Brain pericyte (primary cell): Measurements from ENCODE around the gene CLPSL1.
"Not testable (repeated sequence)": the region's sequence is repeated elsewhere in the genome, so short reads cannot be mapped to it uniquely, and the experiment has no call there.

Experiments used
- DNase-seq: peaks from one replicate; pipeline ENCODE4 v3.0.0-alpha.2; 2012; ENCODE audit warnings: low read depth, low spot score

Gene CLPSL1, protein sequence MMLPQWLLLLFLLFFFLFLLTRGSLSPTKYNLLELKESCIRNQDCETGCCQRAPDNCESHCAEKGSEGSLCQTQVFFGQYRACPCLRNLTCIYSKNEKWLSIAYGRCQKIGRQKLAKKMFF

GRCh38 chr6:35780719-35781118 lies at the start of gene CLPSL1:
Gene CLPSL1, plus strand, starts transcription at chr6:35781019. Its CDS starts 92 bp downstream, at chr6:35781111.
- DNase-seq: no peak

- DNase-seq: peak; percentile 89
Observed at GRCh38 chr6:35731414-35731735, 49.4 kb upstream of the CLPSL1 start.

- DNase-seq: peak; percentile 90
Observed at GRCh38 chr6:35731736-35732532, 48.9 kb upstream of the CLPSL1 start.

DNA sequence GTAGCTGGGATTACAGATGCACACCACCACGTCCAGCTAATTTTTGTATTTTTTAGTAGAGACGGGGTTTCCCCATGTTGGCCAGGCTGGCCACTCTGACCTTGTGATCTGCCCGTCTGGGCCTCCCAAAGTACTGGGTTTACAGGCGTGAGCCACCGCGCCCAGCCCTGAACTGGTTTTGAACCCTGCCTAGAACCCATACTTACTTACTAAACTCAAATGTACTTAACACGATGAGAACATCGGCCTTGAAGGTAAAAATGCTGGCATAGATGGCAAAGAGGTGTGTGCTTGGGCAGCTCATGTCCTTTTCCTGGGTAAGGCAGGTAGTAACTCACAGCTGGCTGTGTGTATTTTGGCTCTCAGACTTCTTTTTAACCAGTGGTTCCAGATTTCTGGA lies 47.2 kb upstream of the CLPSL1 start:
- DNase-seq: no peak

DNA sequence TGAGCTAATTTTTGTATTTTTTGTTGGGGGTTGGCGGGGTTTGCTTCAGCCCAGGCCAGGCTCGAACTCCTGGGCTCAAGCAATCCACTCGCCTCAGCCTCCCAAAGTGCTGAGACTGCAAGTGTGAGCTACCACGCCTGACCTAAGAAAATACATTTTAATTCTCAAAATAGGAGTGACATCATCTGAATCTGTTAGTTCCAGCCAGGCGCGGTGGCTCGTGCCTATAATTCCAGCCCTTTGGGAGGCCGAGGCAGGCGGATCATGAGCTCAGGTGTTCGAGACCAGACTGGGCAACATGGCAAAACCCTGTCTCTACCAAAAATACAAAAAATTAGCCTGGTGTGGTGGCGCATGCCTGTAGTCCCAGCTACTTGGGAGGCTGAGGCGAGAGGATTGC lies 46.5 kb upstream of the CLPSL1 start:
- not testable (repeated sequence) for DNase-seq

DNA sequence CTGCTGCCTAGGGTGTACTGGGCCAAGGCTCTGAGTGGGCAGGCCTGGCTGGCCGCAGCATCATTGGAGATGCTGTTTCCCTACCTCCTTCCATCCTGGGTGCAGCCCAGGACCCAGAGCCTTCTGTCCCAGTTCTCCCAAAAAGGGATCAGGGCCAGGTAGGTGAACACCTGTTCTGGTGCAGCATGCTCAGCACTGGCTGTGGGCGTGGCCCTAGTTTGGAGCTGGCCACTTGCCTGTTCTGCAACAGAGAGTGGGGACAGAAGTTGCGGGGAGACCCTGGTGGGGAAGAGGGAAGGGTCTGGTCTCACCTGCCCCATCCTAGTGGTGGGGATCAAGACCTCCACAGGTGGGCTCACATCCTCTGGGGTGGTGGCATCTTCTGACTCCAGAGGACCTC lies 45.4 kb upstream of the CLPSL1 start:
- DNase-seq: no peak

GRCh38 chr6:35736253-35736894 lies 44.4 kb upstream of the CLPSL1 start:
- no peak for DNase-seq

DNA sequence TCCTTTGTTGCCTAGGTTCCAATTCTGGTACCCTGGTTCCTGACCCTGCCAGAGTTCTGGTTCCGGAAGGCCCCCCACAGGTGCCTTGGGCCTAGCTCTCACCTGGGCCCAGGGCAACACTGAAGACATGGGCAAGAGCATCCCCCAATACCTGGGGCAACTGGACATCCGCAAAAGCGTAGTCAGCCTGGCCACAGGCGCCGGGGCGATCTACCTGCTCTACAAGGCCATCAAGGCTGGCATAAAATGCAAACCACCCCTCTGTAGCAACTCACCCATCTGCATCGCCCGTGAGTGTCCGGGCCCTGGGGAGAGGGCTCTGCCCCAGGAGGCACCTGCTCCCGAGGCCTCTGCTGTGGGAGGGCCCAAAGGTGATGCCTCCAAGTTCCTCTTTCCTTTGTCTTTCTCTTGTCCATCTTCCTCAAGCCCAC lies 43.8 kb upstream of the CLPSL1 start, which contains the start of gene ARMC12:
Gene ARMC12 (plus strand): TSS at position 51 of the 431 bp plus-strand sequence. CDS start 77 bp downstream, at position 128.
- DNase-seq: no peak

DNA sequence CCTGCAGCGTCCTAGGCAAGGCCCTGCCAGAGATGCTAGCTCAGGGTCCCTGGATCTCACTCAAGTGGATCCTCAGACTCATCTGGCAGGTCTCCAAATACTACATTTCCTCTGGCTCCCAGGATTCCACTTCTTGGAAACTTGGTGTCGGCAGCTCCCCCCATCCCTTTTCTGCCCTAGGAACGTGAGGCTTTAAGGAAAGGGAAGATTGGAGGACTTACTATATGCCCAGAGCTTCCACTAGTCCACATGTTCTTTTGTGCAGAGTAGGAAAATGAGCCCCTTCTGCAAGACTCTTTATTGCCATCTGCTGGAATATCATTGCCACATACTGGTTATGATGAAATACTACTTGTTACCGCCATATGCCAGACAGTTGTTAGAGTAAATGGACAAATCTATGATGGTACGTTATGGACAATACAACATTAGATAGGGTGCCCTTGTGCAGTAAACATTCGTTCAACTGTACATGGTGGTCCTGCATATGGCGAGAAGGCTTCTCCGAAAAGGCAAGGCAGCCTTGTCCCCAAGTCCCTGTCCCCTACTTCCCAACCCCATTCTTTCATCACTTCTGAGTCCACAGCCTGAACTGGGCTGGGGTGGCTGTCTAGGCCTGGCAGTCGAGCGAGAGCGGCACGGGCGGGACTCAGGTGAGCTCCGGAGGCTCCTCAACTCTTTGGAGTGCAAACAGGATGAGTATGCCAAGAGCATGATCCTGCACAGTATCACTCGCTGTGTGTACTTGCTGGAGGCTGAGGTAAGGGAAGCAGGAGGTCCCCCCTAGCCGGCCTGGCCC lies 43.2 kb upstream of the CLPSL1 start:
- DNase-seq: peak; percentile 66

GRCh38 chr6:35739645-35740524 lies 40.9 kb upstream of the CLPSL1 start:
- DNase-seq: no peak

DNA sequence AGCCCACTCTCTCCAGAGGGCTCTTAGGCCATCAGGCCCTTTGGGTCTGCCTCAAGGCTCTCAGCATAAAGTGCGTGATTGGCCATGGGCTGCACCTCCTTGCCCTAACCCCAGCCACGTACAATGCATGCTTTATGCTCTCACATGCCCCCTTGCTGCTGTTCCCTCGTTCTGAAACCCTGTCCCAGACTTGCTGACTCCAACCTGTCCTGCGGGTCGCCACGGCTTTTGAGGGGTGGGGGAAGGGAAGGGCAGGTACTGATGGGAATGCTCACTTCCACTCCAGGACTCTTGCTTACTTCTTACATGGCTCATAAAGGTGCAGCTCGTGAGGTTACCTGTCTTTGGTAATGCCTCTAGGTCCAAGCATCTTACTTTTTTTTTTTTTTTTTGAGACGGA lies 38.0 kb upstream of the CLPSL1 start:
- no peak for DNase-seq

- no peak for DNase-seq
Observed at GRCh38 chr6:35745509-35745908, 35.3 kb upstream of the CLPSL1 start.

- DNase-seq: no peak
Observed at GRCh38 chr6:35746516-35746915, 34.3 kb upstream of the CLPSL1 start.

DNA sequence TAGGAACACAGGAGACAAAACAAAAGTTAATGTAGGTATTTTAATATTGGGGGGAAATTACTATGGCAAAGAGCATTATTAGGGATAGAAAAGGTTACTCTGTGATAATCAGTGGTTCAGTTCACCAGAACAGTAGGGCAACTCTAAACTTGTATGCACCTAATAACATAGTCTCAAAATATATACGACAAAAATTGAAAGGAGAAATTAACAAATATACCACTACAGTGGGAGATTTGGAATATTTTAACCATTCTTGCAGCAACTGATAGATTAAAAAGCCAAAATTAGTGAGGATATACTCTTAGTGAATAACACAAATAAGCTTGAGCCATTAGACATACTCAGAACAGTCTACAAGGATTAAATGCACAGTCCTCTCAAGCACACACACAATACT lies 32.9 kb upstream of the CLPSL1 start:
- DNase-seq: no peak

DNA sequence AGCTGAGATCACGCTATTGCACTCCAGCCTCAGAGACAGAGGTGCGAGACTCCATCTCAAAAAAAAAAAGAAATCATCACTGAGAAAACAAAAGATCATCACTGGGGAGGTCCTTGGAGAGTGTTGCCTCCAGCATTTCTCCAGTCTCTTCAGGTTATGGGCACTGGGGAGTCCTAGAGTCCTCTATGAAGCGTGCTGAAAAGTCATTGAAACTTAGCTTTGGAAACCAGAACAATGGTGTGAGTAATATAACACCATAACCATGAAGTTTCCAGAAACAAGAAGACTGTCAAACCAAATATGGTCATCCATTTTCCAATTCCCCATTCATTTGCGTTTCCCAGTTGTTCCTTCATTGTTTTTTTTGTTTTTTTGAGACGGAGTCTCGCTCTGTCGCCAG lies 30.3 kb upstream of the CLPSL1 start:
- DNase-seq: no peak

- no peak for DNase-seq
Observed at GRCh38 chr6:35751594-35751993, 29.2 kb upstream of the CLPSL1 start.

GRCh38 chr6:35752330-35752729 lies 28.5 kb upstream of the CLPSL1 start:
- no peak for DNase-seq

DNA sequence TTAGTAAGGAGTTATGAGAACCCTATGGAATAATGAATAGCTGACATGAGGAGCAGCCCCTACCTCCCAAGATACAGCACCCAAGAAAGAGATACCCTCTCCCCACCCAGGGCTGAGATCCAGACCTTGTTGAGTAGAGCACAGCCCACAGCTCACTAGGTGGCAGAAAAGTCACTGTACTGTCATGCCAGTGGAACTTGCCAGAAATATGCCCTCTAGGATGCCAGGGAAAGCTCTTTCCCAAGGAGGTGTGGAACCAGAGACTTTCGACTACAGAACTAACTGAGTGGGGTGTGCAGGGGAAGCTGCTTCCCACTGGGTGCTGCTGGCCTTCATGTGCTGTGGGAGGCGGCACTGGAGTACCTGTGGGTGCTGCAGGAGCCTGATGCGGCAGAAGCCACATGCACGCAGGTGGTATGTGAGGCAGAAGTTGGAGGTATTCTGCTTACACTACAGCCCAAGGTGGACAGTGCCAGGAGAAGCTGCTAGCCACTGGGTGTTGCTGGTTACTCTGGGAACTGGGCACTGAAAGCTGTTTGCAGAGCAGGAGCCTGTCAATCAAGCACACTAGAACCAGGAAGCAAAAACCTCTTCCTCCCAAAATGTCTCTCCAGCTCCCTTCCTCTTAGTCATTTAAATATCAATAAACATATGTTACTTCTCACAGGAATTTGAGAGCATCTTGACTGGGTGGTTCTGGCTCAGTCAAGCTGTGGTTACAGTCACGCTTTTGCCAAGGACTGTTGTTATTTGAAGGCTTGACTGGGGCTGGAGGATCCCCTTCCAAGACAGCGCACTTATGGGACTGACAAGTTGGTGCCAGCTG lies 26.2 kb upstream of the CLPSL1 start:
- no peak for DNase-seq

DNA sequence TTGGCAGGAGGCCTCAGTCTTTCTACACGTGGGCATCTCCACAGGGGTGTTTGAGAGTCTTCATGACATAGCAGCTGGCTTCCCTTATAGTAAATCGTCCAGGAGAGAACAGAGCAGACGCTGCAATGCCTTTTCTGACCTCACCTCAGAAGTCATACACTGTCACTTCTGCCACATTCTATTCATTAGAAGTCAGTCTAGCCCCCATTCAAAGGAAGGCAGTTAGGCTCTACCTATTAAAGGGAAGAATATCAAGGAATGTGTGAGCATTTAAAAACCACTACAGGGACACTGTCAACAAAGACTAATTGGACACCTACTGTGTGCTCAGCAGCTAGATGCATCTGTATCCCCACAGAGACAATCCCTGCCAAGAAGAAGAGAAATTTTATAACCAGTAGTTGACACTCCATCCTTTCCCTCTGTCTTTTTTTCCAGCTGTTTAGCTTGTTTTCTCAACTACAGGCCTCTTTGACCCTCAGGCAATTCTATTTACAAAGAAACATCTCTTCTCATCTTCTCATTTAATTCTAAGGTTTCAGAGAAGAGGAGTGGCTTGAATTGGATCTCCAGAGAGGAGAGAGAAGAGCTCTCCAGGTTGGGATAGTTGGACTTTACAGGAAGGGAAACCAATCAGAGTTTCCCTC lies 25.4 kb upstream of the CLPSL1 start:
- no peak for DNase-seq
